ENCODE data around the gene ZNF83.

GRCh38 chr19:52603558-52604207 lies 34.5 kb downstream of the ZNF83 start:
- no peak for TF ChIP-seq USF2 (IDR thresholded peaks at IDR 0.05; ENCODE audit: low read depth, low read length)
- TF ChIP-seq CTCF (conservative IDR thresholded peaks at IDR 0.05; ENCODE audit: low read depth, low read length) = no peak
- TF ChIP-seq MAFK (IDR thresholded peaks at IDR 0.05; ENCODE audit: low read depth, low read length) = no peak
- TF ChIP-seq ELK1 (IDR thresholded peaks at IDR 0.05; ENCODE audit: borderline replicate concordance, low read depth, low read length) = no peak
- TF ChIP-seq SMC3 (IDR thresholded peaks at IDR 0.05; ENCODE audit: low read depth, low read length) = no peak
- TF ChIP-seq MXI1 (IDR thresholded peaks at IDR 0.05; ENCODE audit: borderline replicate concordance, low read depth, low read length) = no peak
- TF ChIP-seq CEBPB (IDR thresholded peaks at IDR 0.05; ENCODE audit: low read depth, low read length) = peak; percentile 41; the same call in 1 of the 2 replicates
- no peak for TF ChIP-seq RAD21 (IDR thresholded peaks at IDR 0.05; ENCODE audit: low read length)
- no peak for TF ChIP-seq MAZ (IDR thresholded peaks at IDR 0.05; ENCODE audit: borderline replicate concordance, low read depth, low read length)
- no peak for TF ChIP-seq BHLHE40 (IDR thresholded peaks at IDR 0.05; ENCODE audit: low read depth, low read length)
- no peak for TF ChIP-seq RCOR1 (IDR thresholded peaks at IDR 0.05; ENCODE audit: insufficient replicate concordance, low read length)
